ENCODE results near the gene POU5F2.

GRCh38 chr5:93691997-93692396 is 49.4 kb downstream of the POU5F2 start:
- TF ChIP-seq POLR2A (IDR thresholded peaks at IDR 0.05) (no peak), CTCF (IDR thresholded peaks at IDR 0.05 in 8 of 11, conservative IDR thresholded peaks at IDR 0.05 in 3 of 11) (no peak), POLR2AphosphoS5 (IDR thresholded peaks at IDR 0.05) (no peak)

Measured in spleen (tissue), 7 donors.